GM19452 (cell line): ENCODE data around the gene CRTAP.
"Not testable (repeated sequence)": the region's sequence is repeated elsewhere in the genome, so short reads cannot be mapped to it uniquely, and the experiment has no call there.

Experiments
- ATAC-seq: cut with Tn5 transposase; IDR thresholded peaks from one replicate; pipeline ENCODE4 v1.9.1; 2021; ENCODE audit not compliant: unreplicated experiment

CRTAP gene

GRCh38 chr3:33173103-33173502 lies 59.3 kb downstream of the CRTAP start:
- ATAC-seq = no peak

GRCh38 chr3:33173672-33174071 lies 59.9 kb downstream of the CRTAP start:
- no peak for ATAC-seq

- ATAC-seq = no peak
Measured at GRCh38 chr3:33174095-33174494, 60.3 kb downstream of the CRTAP start.

- ATAC-seq = no peak
Measured at GRCh38 chr3:33174711-33175414, 61.0 kb downstream of the CRTAP start.

- ATAC-seq = no peak
Measured at GRCh38 chr3:33179132-33179531, 65.3 kb downstream of the CRTAP start.

GRCh38 chr3:33181229-33181628 lies 67.4 kb downstream of the CRTAP start:
- no peak for ATAC-seq

GRCh38 chr3:33181641-33182040 lies 67.8 kb downstream of the CRTAP start:
- not testable (repeated sequence) for ATAC-seq

GRCh38 chr3:33184863-33185262 lies 71.0 kb downstream of the CRTAP start:
- ATAC-seq = no peak

- ATAC-seq = no peak
Measured at GRCh38 chr3:33186524-33187367, 72.9 kb downstream of the CRTAP start.

GRCh38 chr3:33187368-33187634 lies 73.5 kb downstream of the CRTAP start:
- no peak for ATAC-seq

- ATAC-seq = no peak
Measured at GRCh38 chr3:33194303-33194702, 80.5 kb downstream of the CRTAP start.

GRCh38 chr3:33196538-33196937 lies 82.7 kb downstream of the CRTAP start:
- no peak for ATAC-seq
